ENCODE measurements around the gene GALNT13.

Gene GALNT13

DNA sequence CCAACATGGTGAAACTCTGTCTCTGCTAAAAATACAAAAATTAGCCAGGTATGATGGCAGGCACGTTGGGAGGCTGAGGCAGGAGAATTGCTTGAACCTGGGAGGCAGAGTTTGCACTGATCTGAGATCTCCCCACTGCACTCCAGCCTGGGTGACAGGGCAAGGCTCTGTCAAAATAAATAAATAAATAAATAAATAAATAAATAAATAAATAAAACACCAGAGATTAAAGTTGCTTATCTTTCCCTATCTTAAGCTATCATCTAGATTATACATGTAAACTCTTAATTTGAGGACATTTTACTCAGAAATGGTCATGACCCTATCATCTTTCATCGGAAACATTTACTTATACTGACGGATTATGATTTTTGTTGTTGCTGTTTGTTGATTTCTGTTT, 373.2 kb downstream of the GALNT13 start:
- Histone ChIP-seq H2AFZ (ENCODE audit: low read depth, low read length, severe bottlenecking) (no peak overlapping the region), H3K79me2 (ENCODE audit: insufficient read depth, low read length) (no peaks in the 10 kb centered on the region), H3K9ac (ENCODE audit: low read length) (no peak overlapping the region), H3K9me3 (ENCODE audit: insufficient read depth, low read length) (no peaks in the 10 kb centered on the region), H3K4me3 (ENCODE audit: insufficient read depth, low read length, poor library complexity, severe bottlenecking) (no peak overlapping the region), H3K9me2 (replicated peaks; ENCODE audit: insufficient read depth, low read length) (no peaks in the 10 kb centered on the region), H3K27ac (ENCODE audit: low read depth, low read length) (no peak overlapping the region), H3K4me2 (ENCODE audit: low read depth, low read length, poor library complexity, severe bottlenecking) (no peak overlapping the region), H3K27me3 (ENCODE audit: low read length) (no peaks in the 10 kb centered on the region), H4K20me1 (ENCODE audit: low read depth, low read length) (no peaks in the 10 kb centered on the region), H3F3A (ENCODE audit: insufficient read depth) (no peaks in the 10 kb centered on the region), H3K36me3 (ENCODE audit: low read length) (no peaks in the 10 kb centered on the region)
- no peak for TF ChIP-seq EZH2phosphoT487 (conservative IDR thresholded peaks at IDR 0.05; ENCODE audit: low read length)
- TF ChIP-seq, protein P1, sequence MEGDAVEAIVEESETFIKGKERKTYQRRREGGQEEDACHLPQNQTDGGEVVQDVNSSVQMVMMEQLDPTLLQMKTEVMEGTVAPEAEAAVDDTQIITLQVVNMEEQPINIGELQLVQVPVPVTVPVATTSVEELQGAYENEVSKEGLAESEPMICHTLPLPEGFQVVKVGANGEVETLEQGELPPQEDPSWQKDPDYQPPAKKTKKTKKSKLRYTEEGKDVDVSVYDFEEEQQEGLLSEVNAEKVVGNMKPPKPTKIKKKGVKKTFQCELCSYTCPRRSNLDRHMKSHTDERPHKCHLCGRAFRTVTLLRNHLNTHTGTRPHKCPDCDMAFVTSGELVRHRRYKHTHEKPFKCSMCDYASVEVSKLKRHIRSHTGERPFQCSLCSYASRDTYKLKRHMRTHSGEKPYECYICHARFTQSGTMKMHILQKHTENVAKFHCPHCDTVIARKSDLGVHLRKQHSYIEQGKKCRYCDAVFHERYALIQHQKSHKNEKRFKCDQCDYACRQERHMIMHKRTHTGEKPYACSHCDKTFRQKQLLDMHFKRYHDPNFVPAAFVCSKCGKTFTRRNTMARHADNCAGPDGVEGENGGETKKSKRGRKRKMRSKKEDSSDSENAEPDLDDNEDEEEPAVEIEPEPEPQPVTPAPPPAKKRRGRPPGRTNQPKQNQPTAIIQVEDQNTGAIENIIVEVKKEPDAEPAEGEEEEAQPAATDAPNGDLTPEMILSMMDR (IDR thresholded peaks at IDR 0.05; ENCODE audit: insufficient read depth, low read length, poor library complexity, severe bottlenecking) = no peak

DNA sequence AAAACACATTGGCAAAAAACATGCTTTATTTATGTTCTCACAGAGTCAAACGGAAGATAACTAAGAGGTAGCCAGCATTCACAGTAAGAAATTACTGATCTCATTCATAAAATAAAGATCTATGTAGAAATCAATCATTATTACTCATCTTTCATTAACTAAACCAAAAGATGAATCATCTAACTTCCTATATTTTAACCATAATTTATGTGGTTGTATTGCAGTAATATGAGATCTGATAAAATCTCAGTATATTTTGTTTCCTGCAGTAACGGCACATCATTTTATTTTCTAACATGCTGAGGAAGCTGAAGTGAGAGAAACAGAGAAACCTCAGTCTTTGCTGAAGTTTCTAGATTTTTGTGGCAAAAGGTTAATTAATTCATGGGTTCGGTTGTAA, 375.8 kb downstream of the GALNT13 start:
- Histone ChIP-seq H3K4me2 (ENCODE audit: low read depth, low read length, poor library complexity, severe bottlenecking) (no peak overlapping the region), H3K9me2 (replicated peaks; ENCODE audit: insufficient read depth, low read length) (no peaks in the 10 kb centered on the region), H3K27ac (ENCODE audit: low read depth, low read length) (no peak overlapping the region), H3K4me3 (ENCODE audit: insufficient read depth, low read length, poor library complexity, severe bottlenecking) (no peak overlapping the region), H3F3A (ENCODE audit: insufficient read depth) (no peaks in the 10 kb centered on the region), H2AFZ (ENCODE audit: low read depth, low read length, severe bottlenecking) (no peak overlapping the region), H3K36me3 (ENCODE audit: low read length) (no peaks in the 10 kb centered on the region), H3K9ac (ENCODE audit: low read length) (no peak overlapping the region), H3K27me3 (ENCODE audit: low read length) (no peaks in the 10 kb centered on the region), H3K79me2 (ENCODE audit: insufficient read depth, low read length) (no peaks in the 10 kb centered on the region), H4K20me1 (ENCODE audit: low read depth, low read length) (no peaks in the 10 kb centered on the region), H3K9me3 (ENCODE audit: insufficient read depth, low read length) (no peaks in the 10 kb centered on the region)
- TF ChIP-seq, protein P1 (IDR thresholded peaks at IDR 0.05; ENCODE audit: insufficient read depth, low read length, poor library complexity, severe bottlenecking) = no peak
- TF ChIP-seq EZH2phosphoT487 (conservative IDR thresholded peaks at IDR 0.05; ENCODE audit: low read length) = no peak

DNA sequence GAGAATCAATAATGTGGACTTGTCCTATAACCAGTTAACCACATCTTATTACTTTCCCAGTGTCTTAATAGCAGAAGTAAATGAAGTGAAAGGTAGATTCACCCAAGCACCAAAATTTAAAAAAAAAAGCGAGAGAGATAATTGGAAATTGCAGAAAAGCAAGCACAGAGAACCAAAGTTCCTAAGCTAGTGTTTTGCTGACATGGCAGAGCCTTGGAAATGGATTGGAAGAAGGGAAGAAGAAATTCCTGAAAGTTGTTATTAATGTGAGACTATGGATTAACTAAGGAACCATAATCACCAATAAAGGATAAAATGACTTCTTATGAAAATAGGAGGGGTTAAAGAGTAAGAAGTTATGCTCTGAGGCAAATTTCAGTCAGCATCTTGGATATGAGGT, 384.4 kb downstream of the GALNT13 start:
- Histone ChIP-seq H3K27me3 (ENCODE audit: low read length) (no peaks in the 10 kb centered on the region), H2AFZ (ENCODE audit: low read depth, low read length, severe bottlenecking) (no peak overlapping the region), H3K79me2 (ENCODE audit: insufficient read depth, low read length) (no peaks in the 10 kb centered on the region), H3K9ac (ENCODE audit: low read length) (no peak overlapping the region), H3K4me3 (ENCODE audit: insufficient read depth, low read length, poor library complexity, severe bottlenecking) (no peak overlapping the region), H3F3A (ENCODE audit: insufficient read depth) (no peaks in the 10 kb centered on the region), H3K36me3 (ENCODE audit: low read length) (no peaks in the 10 kb centered on the region), H3K4me2 (ENCODE audit: low read depth, low read length, poor library complexity, severe bottlenecking) (no peak overlapping the region), H3K9me3 (ENCODE audit: insufficient read depth, low read length) (no peaks in the 10 kb centered on the region), H3K9me2 (replicated peaks; ENCODE audit: insufficient read depth, low read length) (no peaks in the 10 kb centered on the region), H3K27ac (ENCODE audit: low read depth, low read length) (no peak overlapping the region), H4K20me1 (ENCODE audit: low read depth, low read length) (no peaks in the 10 kb centered on the region)
- TF ChIP-seq, protein P1 (IDR thresholded peaks at IDR 0.05; ENCODE audit: insufficient read depth, low read length, poor library complexity, severe bottlenecking) = no peak
- TF ChIP-seq EZH2phosphoT487 (conservative IDR thresholded peaks at IDR 0.05; ENCODE audit: low read length) = no peak

Measured in SU-DHL-6 (cell line).